Esophagus squamous epithelium (tissue), 5 donors: ENCODE measurements around the gene LTBR. TPM values are rescaled to one million over a fixed set of nuclear protein-coding genes. Genes with fewer than 3 reads are reported as not detected.
"Not testable (repeated sequence)": the region's sequence is repeated elsewhere in the genome, so short reads cannot be mapped to it uniquely, and the experiment has no call there.

Experiments
- DNase-seq: peaks from one replicate; lab custom pipeline; 2025; lab: John Stamatoyannopoulos, UW
- H3K27ac ChIP-seq, 4 donors: fragments of 200-600 bp; sonication (generic); one replicate each; pipeline ENCODE4 v1.5.1; 2016 to 2019; ENCODE audit warnings: mild to moderate bottlenecking in 1 of 4
- H3K27me3 ChIP-seq, 4 donors: fragments of 200-600 bp; sonication (generic); 1 replicate in 3 of 4; 2 replicates in 1 of 4; pipeline versions ENCODE4 v1.5.1 to v1.6.0; 2017 to 2021; ENCODE audit warnings: antibody characterized with exemption in 1 of 4
- H3K36me3 ChIP-seq, 3 donors: fragments of 200-600 bp; sonication (generic); one replicate each; pipeline ENCODE4 v1.5.1; 2016 to 2019
- H3K4me1 ChIP-seq, 3 donors: fragments of 200-600 bp; sonication (generic); one replicate each; pipeline ENCODE4 v1.5.1; 2017 to 2019
- H3K4me3 ChIP-seq, 4 donors: fragments of 200-600 bp; sonication (generic); 1 replicate in 3 of 4; 2 replicates in 1 of 4; pipeline ENCODE4 v1.5.1; 2016 to 2019; ENCODE audit warnings: mild to moderate bottlenecking in 2 of 4, moderate library complexity in 1 of 4
- H3K9me3 ChIP-seq, 3 donors: fragments of 200-600 bp; sonication (generic); one replicate each; pipeline ENCODE4 v1.5.1; 2016 to 2019
- POLR2A ChIP-seq, 4 donors: fragments of 450-650 bp; IDR thresholded peaks; one replicate each; pipeline ENCODE4 v1.6.1; 2017; ENCODE audit warnings: antibody characterized with exemption in 4 of 4, mild to moderate bottlenecking in 4 of 4, moderate library complexity in 3 of 4
- WGBS, 2 donors: methylation state at CpG; one replicate each; pipeline ENCODE4 v1.1.5; 2018; 5-methylcytosine and 5-hydroxymethylcytosine counted together
- intact Hi-C: fragments of 100-400 bp; cut with DNase I; formaldehyde crosslinking; loops from one replicate; pipeline ENCODE4 v1.15.0; 2022
- total RNA-seq, 4 donors: library from RNA; depleted of rRNA; stranded (reverse); fragments of >200 nt; gene quantifications; one replicate each; pipeline ENCODE4 v1.1.0, GENCODE V29; 2016
- TF ChIP-seq, protein P1 (sequence below), 6 experiments: fragments of 450-650 bp in 4 of 6; fragments of 200-600 bp in 2 of 6; sonication (generic) in 2 of 6; IDR thresholded peaks; one replicate each; pipeline ENCODE4 v1.5.1; 2016 to 2019; ENCODE audit warnings: antibody characterized with exemption in 6 of 6, mild to moderate bottlenecking in 4 of 6, moderate library complexity in 4 of 6
- donor health status: DM: yes; HTN: yes; CAD: no.

The LTBR gene
- total RNA-seq, 4 donors from 2014 or later = 98.2 to 171 (median 136) TPM

GRCh38 chr12:6336079-6336888, 47.7 kb upstream of the LTBR start:
- H3K27me3 ChIP-seq = no peaks in the 10 kb centered on the region
- H3K4me1 ChIP-seq = peaks cover 75 to 90% (median 77%) of the 10 kb centered on the region in 3 donors
- H3K4me3 ChIP-seq = peak overlapping the region; percentile 17 to 96 (median 81)
- H3K27ac ChIP-seq = peak overlapping the region; percentile 95 to 100 (median 96)
- no peaks in the 10 kb centered on the region for H3K9me3 ChIP-seq
- peak in 3 of 4 donors; percentile 16 to 65 (median 39) for TF ChIP-seq POLR2A (IDR thresholded peaks at IDR 0.05)
- TF ChIP-seq, protein P1, sequence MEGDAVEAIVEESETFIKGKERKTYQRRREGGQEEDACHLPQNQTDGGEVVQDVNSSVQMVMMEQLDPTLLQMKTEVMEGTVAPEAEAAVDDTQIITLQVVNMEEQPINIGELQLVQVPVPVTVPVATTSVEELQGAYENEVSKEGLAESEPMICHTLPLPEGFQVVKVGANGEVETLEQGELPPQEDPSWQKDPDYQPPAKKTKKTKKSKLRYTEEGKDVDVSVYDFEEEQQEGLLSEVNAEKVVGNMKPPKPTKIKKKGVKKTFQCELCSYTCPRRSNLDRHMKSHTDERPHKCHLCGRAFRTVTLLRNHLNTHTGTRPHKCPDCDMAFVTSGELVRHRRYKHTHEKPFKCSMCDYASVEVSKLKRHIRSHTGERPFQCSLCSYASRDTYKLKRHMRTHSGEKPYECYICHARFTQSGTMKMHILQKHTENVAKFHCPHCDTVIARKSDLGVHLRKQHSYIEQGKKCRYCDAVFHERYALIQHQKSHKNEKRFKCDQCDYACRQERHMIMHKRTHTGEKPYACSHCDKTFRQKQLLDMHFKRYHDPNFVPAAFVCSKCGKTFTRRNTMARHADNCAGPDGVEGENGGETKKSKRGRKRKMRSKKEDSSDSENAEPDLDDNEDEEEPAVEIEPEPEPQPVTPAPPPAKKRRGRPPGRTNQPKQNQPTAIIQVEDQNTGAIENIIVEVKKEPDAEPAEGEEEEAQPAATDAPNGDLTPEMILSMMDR (IDR thresholded peaks at IDR 0.05) = no peak
- WGBS, 2 donors = 0 to 5% methylated on average over 10 of the region's 12 CpGs
- DNase-seq = peak; percentile 74
- intact Hi-C loops = loop anchor here (5.0 kb wide), 1 partner anchor 41 kb away; the partner anchor contains the start of gene SCNN1A
- H3K36me3 ChIP-seq = peaks cover 17 to 39% (median 28%) of the 10 kb centered on the region in 3 donors

- H3K27ac ChIP-seq = peak overlapping the region; percentile 95 to 100 (median 96)
- WGBS, 2 donors = 13 to 17% methylated on average over 8 to 14 of the region's 15 CpGs
These were observed 46.8 kb upstream of the LTBR start for GRCh38 chr12:6336889-6337853.

GRCh38 chr12:6337958-6338433, 46.0 kb upstream of the LTBR start:
- 17 to 22% methylated on average over 12 of the region's 12 CpGs for WGBS, 2 donors
- Histone ChIP-seq H3K27me3 (no peaks in the 10 kb centered on the region), H3K36me3 (peaks cover 9 to 22% (median 14%) of the 10 kb centered on the region in 3 donors), H3K4me1 (peaks cover 68 to 84% (median 81%) of the 10 kb centered on the region in 3 donors), H3K9me3 (no peaks in the 10 kb centered on the region), H3K27ac (peak overlapping the region; percentile 95 to 100 (median 96)), H3K4me3 (peak overlapping the region; percentile 62 to 96 (median 81))
- DNase-seq = no peak
- intact Hi-C loops = loop anchor here (5.0 kb wide), 1 partner anchor 39 kb away; the partner anchor contains the start of gene SCNN1A
- TF ChIP-seq, protein P1 (IDR thresholded peaks at IDR 0.05) = no peak
- no peak for TF ChIP-seq POLR2A (IDR thresholded peaks at IDR 0.05)

More at GRCh38 chr12:6336889-6337853, 46.8 kb upstream of the LTBR start:
- DNase-seq = no peak
- H3K27me3 ChIP-seq = no peaks in the 10 kb centered on the region
- intact Hi-C loops = loop anchor here (5.0 kb wide), 1 partner anchor 40 kb away; the partner anchor contains the start of gene SCNN1A
- peaks cover 12 to 30% (median 21%) of the 10 kb centered on the region in 3 donors for H3K36me3 ChIP-seq
- H3K4me1 ChIP-seq = peaks cover 68 to 84% (median 80%) of the 10 kb centered on the region in 3 donors
- H3K9me3 ChIP-seq = no peaks in the 10 kb centered on the region
- TF ChIP-seq, protein P1 (IDR thresholded peaks at IDR 0.05) = no peak
- TF ChIP-seq POLR2A (IDR thresholded peaks at IDR 0.05) = peak in 2 of 4 donors; percentile 5
- peak overlapping the region; percentile 17 to 96 (median 81) for H3K4me3 ChIP-seq

GRCh38 chr12:6338536-6338935, 45.4 kb upstream of the LTBR start:
- not testable (repeated sequence) for DNase-seq, H3K9me3 ChIP-seq, H3K27me3 ChIP-seq
- Histone ChIP-seq H3K4me3 (peak overlapping the region; percentile 62 to 96 (median 81)), H3K4me1 (peaks cover 68 to 84% (median 77%) of the 10 kb centered on the region in 3 donors), H3K36me3 (peaks cover 3 to 16% (median 9%) of the 10 kb centered on the region in 3 donors), H3K27ac (peak overlapping the region; percentile 95 to 100 (median 96))
- intact Hi-C loops = loop anchor here (5.0 kb wide), 1 partner anchor 39 kb away; the partner anchor contains the start of gene SCNN1A
- 18 to 28% methylated on average over 3 to 7 of the region's 8 CpGs for WGBS, 2 donors

DNA sequence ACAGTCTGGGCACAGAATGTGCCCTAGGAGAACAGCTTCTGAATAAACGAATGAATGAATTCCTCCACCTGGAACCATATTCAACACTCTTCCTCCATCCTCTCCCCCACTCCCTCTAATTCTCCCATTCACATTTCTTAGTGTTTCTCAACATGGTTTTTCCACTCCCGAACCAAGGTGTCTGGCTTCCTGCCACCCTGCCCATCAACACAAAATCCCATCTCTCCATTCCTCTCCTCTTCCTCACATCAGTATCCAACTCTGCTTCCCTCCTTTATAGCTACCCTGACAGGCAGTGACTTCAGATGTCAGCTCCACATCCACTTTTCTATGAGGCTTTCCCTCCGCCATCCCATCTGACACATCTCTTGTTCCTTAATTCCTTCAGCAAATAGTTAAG, 45.0 kb upstream of the LTBR start:
- Histone ChIP-seq H3K27ac (peak overlapping the region; percentile 95 to 100 (median 96)), H3K4me1 (peaks cover 67 to 84% (median 73%) of the 10 kb centered on the region in 3 donors), H3K27me3 (no peaks in the 10 kb centered on the region), H3K9me3 (no peaks in the 10 kb centered on the region), H3K36me3 (peaks cover 0 to 12% (median 4%) of the 10 kb centered on the region in 3 donors), H3K4me3 (peak overlapping the region; percentile 62 to 96 (median 81))
- TF ChIP-seq POLR2A (IDR thresholded peaks at IDR 0.05) = no peak
- TF ChIP-seq, protein P1 (IDR thresholded peaks at IDR 0.05) = no peak
- WGBS, 2 donors = 6 to 13% methylated on average over 3 of the region's 3 CpGs
- intact Hi-C loops = loop anchor here (5.0 kb wide), 1 partner anchor 38 kb away; the partner anchor contains the start of gene SCNN1A
- DNase-seq = no peak
